ENCODE results near the gene CAMSAP3. TPM values are rescaled to one million over a fixed set of nuclear protein-coding genes. Genes with fewer than 3 reads are reported as not detected.

Gene CAMSAP3
- total RNA-seq, 3 donors from 2014 or later = 5.6 to 14.2 TPM; not detected in 1

DNA sequence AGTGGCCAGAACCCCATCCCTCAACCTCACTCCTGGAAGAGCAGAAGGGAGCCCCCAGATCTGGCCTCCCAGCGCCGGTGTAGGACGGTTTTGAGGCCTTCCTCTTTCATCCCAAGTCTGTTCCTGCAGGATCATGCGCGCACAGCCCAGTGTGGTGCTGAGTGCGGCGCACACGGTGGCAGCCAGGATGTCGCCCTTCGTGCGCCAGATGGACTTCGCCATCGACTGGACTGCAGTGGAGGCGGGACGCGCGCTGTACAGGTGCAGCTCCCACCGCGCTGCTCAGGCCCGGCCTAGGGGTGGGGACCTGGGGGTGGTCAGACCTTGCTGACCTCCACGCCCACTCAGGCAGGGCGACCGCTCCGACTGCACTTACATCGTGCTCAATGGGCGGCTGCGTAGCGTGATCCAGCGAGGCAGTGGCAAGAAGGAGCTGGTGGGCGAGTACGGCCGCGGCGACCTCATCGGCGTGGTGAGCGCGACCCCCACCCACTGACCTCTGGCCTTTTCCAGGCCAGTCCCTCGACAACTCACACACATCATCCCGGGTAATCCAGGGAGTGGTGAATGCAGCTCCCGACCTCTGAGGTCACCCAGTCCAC is 45.4 kb upstream of the CAMSAP3 start:
- no peak overlapping the region for H3K27ac ChIP-seq
- H3K4me3 ChIP-seq = no peak overlapping the region
- H3K4me1 ChIP-seq = no peaks in the 10 kb centered on the region
- intact Hi-C loops (cut with DNase I; ENCODE audit: low total_unique reads) = loop anchor here (2.0 kb wide), 1 partner anchor 61 kb away; no protein-coding TSS in a partner anchor
- H3K9me3 ChIP-seq = no peaks in the 10 kb centered on the region
- H3K36me3 ChIP-seq = no peaks in the 10 kb centered on the region
- no peaks in the 10 kb centered on the region for H3K27me3 ChIP-seq
- DNase-seq (ENCODE audit: low spot score in 2 of 2) = no peak
- TF ChIP-seq POLR2A (IDR thresholded peaks at IDR 0.05) = no peak
- no peak for TF ChIP-seq POLR2AphosphoS5 (IDR thresholded peaks at IDR 0.05)
- TF ChIP-seq CTCF (IDR thresholded peaks at IDR 0.05) = no peak

GRCh38 chr19:7550987-7551761 is 44.5 kb upstream of the CAMSAP3 start:
- intact Hi-C loops (cut with DNase I; ENCODE audit: low total_unique reads) = loop anchor here (2.0 kb wide), 1 partner anchor 60 kb away; no protein-coding TSS in a partner anchor
- H3K27me3 ChIP-seq = no peaks in the 10 kb centered on the region
- H3K4me3 ChIP-seq = peak overlapping the region in 2 of 3 donors; percentile 36 to 53
- TF ChIP-seq POLR2A (IDR thresholded peaks at IDR 0.05) = no peak
- peak in 1 of 3 donors; percentile 19 for TF ChIP-seq POLR2AphosphoS5 (IDR thresholded peaks at IDR 0.05)
- peak in 1 of 2 donors; percentile 76 for DNase-seq (ENCODE audit: low spot score in 2 of 2)
- H3K27ac ChIP-seq = no peak overlapping the region
- no peaks in the 10 kb centered on the region for H3K9me3 ChIP-seq
- H3K36me3 ChIP-seq = no peaks in the 10 kb centered on the region
- no peaks in the 10 kb centered on the region for H3K4me1 ChIP-seq

DNA sequence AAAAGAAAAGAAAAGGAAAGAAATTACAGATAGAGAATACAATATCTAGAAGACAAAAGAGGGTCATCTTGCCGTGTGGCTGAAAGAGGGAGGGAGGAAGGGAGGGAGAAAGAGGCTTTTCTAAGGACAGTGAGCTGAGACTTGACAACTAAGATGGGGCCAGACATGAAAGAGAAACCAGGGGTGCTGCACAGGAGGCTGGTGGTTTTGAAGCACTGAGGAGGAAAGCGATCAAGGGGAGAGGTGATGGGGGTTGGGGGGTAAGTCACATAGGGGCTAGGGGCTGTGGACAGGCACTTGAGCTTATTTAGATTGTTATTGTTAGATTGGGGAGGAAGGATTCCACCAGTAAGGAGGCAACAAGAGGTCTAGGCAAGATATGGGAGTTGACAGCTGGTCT is 42.9 kb upstream of the CAMSAP3 start:
- TF ChIP-seq CTCF (IDR thresholded peaks at IDR 0.05) (no peak), POLR2AphosphoS5 (IDR thresholded peaks at IDR 0.05) (no peak), POLR2A (IDR thresholded peaks at IDR 0.05) (no peak)
- no peak overlapping the region for H3K4me3 ChIP-seq
- H3K4me1 ChIP-seq = no peaks in the 10 kb centered on the region
- no peak for DNase-seq (ENCODE audit: low spot score in 2 of 2)
- H3K27ac ChIP-seq = no peak overlapping the region
- no peaks in the 10 kb centered on the region for H3K27me3 ChIP-seq
- no peaks in the 10 kb centered on the region for H3K9me3 ChIP-seq
- no peaks in the 10 kb centered on the region for H3K36me3 ChIP-seq
- intact Hi-C loops (cut with DNase I; ENCODE audit: low total_unique reads) = no loop called here

DNA sequence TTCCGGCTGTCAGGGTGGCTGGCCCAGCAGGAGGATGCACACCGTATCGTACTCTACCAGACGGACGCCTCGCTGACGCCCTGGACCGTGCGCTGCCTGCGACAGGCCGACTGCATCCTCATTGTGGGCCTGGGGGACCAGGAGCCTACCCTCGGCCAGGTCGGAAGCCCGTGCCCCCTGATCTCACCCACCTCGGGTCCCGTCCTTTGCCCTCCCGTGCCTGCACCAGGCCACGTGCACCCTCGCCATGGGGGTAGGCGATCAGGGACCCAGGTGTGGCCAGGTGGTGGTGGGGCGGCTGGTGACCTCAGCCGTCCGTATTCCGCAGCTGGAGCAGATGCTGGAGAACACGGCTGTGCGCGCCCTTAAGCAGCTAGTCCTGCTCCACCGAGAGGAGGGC is 41.1 kb upstream of the CAMSAP3 start:
- Histone ChIP-seq H3K27ac (no peak overlapping the region), H3K36me3 (no peaks in the 10 kb centered on the region), H3K4me1 (no peaks in the 10 kb centered on the region), H3K9me3 (no peaks in the 10 kb centered on the region), H3K27me3 (no peaks in the 10 kb centered on the region), H3K4me3 (no peak overlapping the region)
- TF ChIP-seq POLR2AphosphoS5 (IDR thresholded peaks at IDR 0.05) = no peak
- no peak for TF ChIP-seq POLR2A (IDR thresholded peaks at IDR 0.05)
- no peak for TF ChIP-seq CTCF (IDR thresholded peaks at IDR 0.05)
- intact Hi-C loops (cut with DNase I; ENCODE audit: low total_unique reads) = no loop called here
- no peak for DNase-seq (ENCODE audit: low spot score in 2 of 2)

DNA sequence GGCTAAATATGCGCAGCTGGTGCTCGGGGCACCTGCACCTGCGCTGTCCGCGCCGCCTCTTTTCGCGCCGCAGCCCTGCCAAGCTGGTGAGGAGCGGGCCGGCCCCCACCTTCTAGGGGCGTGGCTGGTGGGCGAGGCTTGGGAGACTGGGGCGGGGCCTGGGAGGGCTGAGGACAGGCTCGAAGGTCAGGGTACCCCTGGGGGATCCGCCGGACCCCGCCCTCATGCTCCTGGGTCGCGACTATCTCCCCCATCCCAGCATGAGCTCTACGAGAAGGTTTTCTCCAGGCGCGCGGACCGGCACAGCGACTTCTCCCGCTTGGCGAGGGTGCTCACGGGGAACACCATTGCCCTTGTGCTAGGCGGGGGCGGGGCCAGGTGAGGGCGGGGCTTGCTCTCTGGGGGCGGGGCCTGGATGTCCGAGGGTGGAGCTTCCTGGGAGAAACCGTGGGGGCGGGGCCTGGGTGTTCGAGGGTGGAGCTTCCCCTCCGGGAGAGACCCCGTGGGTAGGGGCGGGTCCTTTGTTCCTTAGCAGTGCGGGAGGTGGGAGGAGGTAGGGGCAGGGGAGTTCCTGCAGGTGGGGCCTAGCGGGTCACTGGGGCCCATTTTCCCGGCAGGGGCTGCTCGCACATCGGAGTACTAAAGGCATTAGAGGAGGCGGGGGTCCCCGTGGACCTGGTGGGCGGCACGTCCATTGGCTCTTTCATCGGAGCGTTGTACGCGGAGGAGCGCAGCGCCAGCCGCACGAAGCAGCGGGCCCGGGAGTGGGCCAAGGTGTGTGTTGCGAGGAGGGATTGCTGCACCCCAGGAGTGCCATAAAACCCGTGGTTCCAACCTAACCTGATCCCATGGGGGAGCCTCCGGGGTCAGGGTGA is 40.4 kb upstream of the CAMSAP3 start:
- TF ChIP-seq CTCF (IDR thresholded peaks at IDR 0.05) (no peak), POLR2AphosphoS5 (IDR thresholded peaks at IDR 0.05) (no peak), POLR2A (IDR thresholded peaks at IDR 0.05) (no peak)
- intact Hi-C loops (cut with DNase I; ENCODE audit: low total_unique reads) = no loop called here
- no peaks in the 10 kb centered on the region for H3K9me3 ChIP-seq
- no peak overlapping the region for H3K4me3 ChIP-seq
- no peaks in the 10 kb centered on the region for H3K4me1 ChIP-seq
- H3K27ac ChIP-seq = no peak overlapping the region
- no peaks in the 10 kb centered on the region for H3K27me3 ChIP-seq
- DNase-seq (ENCODE audit: low spot score in 2 of 2) = no peak
- no peaks in the 10 kb centered on the region for H3K36me3 ChIP-seq
